Subcutaneous abdominal adipose tissue (tissue), 5 donors: ENCODE results near the gene HERPUD1.
"Not testable (repeated sequence)": the region's sequence is repeated elsewhere in the genome, so short reads cannot be mapped to it uniquely, and the experiment has no call there.

Experiments
- H3K27ac ChIP-seq: one replicate; pipeline ENCODE4 v1.7.0; 2013; ENCODE audit warnings: low read depth, mild to moderate bottlenecking, inconsistent platforms, low read length, moderate library complexity
- H3K27me3 ChIP-seq, 5 donors: one replicate each; pipeline ENCODE4 v1.7.0; 2013; ENCODE audit warnings: low read length in 5 of 5, inconsistent platforms in 1 of 5; ENCODE audit not compliant: control insufficient read depth in 5 of 5, insufficient read depth in 4 of 5
- H3K36me3 ChIP-seq, 5 donors: one replicate each; pipeline ENCODE4 v1.7.0; 2013; ENCODE audit warnings: low read length in 5 of 5; ENCODE audit not compliant: control insufficient read depth in 5 of 5, insufficient read depth in 5 of 5
- H3K4me1 ChIP-seq, 5 donors: one replicate each; pipeline ENCODE4 v1.7.0; 2013; ENCODE audit warnings: low read length in 5 of 5, mild to moderate bottlenecking in 3 of 5, moderate library complexity in 1 of 5; ENCODE audit not compliant: control insufficient read depth in 5 of 5, insufficient read depth in 5 of 5
- H3K4me3 ChIP-seq, 5 donors: one replicate each; pipeline ENCODE4 v1.7.0; 2013; ENCODE audit warnings: low read length in 5 of 5, low read depth in 1 of 5
- H3K9ac ChIP-seq, 5 donors: one replicate each; pipeline ENCODE4 v1.7.0; 2013; ENCODE audit warnings: low read length in 5 of 5, mild to moderate bottlenecking in 4 of 5, moderate library complexity in 3 of 5
- H3K9me3 ChIP-seq, 5 donors: one replicate each; pipeline ENCODE4 v1.7.0; 2013; ENCODE audit warnings: low read length in 5 of 5; ENCODE audit not compliant: control insufficient read depth in 5 of 5
- donor health status: healthy.
- donor health status: healthy.
- donor health status: healthy.
- donor health status: healthy.
- donor health status: healthy.

Gene HERPUD1

GRCh38 chr16:56986908-56987307 is 55.0 kb downstream of the HERPUD1 start:
- not testable (repeated sequence) for H3K36me3 ChIP-seq, H3K27me3 ChIP-seq, H3K9ac ChIP-seq, H3K4me3 ChIP-seq, H3K9me3 ChIP-seq
- Histone ChIP-seq H3K27ac (peak overlapping the region; percentile 75), H3K4me1 (peaks cover 6 to 70% (median 51%) of the 10 kb centered on the region in 5 donors)

- Histone ChIP-seq H3K9me3 (no peaks in the 10 kb centered on the region), H3K4me1 (peaks cover 6 to 74% (median 52%) of the 10 kb centered on the region in 5 donors), H3K27me3 (no peaks in the 10 kb centered on the region), H3K4me3 (no peak overlapping the region), H3K9ac (no peak overlapping the region), H3K36me3 (no peaks in the 10 kb centered on the region), H3K27ac (peak overlapping the region; percentile 90)
These were observed 55.8 kb downstream of the HERPUD1 start for GRCh38 chr16:56987692-56988091.

GRCh38 chr16:56988161-56988947 is 56.4 kb downstream of the HERPUD1 start:
- Histone ChIP-seq H3K36me3 (no peaks in the 10 kb centered on the region), H3K9me3 (no peaks in the 10 kb centered on the region), H3K27me3 (no peaks in the 10 kb centered on the region), H3K27ac (peak overlapping the region; percentile 90), H3K4me1 (peaks cover 6 to 75% (median 52%) of the 10 kb centered on the region in 5 donors), H3K9ac (peak overlapping the region; percentile 4 to 94 (median 85)), H3K4me3 (peak overlapping the region; percentile 71 to 92 (median 88))

GRCh38 chr16:56988948-56989945 is 57.3 kb downstream of the HERPUD1 start, which contains the start of gene NLRC5:
Gene NLRC5, plus strand, starts transcription at chr16:56989557. Its CDS starts 31,156 bp downstream, at chr16:57020713.
- Histone ChIP-seq H3K27ac (peak within 1 kb of the TSS; percentile 90), H3K36me3 (no peaks in the 10 kb centered on the region), H3K4me3 (peak within 1 kb of the TSS; percentile 71 to 92 (median 88)), H3K9ac (peak within 1 kb of the TSS; percentile 4 to 94 (median 85)), H3K27me3 (no peaks in the 10 kb centered on the region), H3K4me1 (peaks cover 6 to 71% (median 49%) of the 10 kb centered on the region in 5 donors), H3K9me3 (no peaks in the 10 kb centered on the region)

- H3K27ac ChIP-seq, result peak overlapping the region; percentile 90
- no peaks in the 10 kb centered on the region for H3K36me3 ChIP-seq
- peaks cover 6 to 72% (median 49%) of the 10 kb centered on the region in 5 donors for H3K4me1 ChIP-seq
- H3K4me3 ChIP-seq, result peak overlapping the region; percentile 46 to 92 (median 88)
- no peaks in the 10 kb centered on the region for H3K27me3 ChIP-seq
- no peaks in the 10 kb centered on the region for H3K9me3 ChIP-seq
- peak overlapping the region; percentile 0 to 94 (median 85) for H3K9ac ChIP-seq
These were observed 58.0 kb downstream of the HERPUD1 start for GRCh38 chr16:56989988-56990387.

- H3K36me3 ChIP-seq, result peaks cover 0 to 2% (median 0%) of the 10 kb centered on the region in 5 donors
- H3K27me3 ChIP-seq, result no peaks in the 10 kb centered on the region
- H3K9me3 ChIP-seq, result no peaks in the 10 kb centered on the region
- peak overlapping the region in 4 of 5 donors; percentile 83 to 94 (median 89) for H3K9ac ChIP-seq
- peak overlapping the region; percentile 90 for H3K27ac ChIP-seq
- H3K4me1 ChIP-seq, result peaks cover 3 to 72% (median 44%) of the 10 kb centered on the region in 5 donors
- peak overlapping the region in 4 of 5 donors; percentile 46 to 92 (median 80) for H3K4me3 ChIP-seq
These were observed 58.7 kb downstream of the HERPUD1 start for GRCh38 chr16:56990407-56991286.

GRCh38 chr16:56992431-56992830 is 60.5 kb downstream of the HERPUD1 start:
- not testable (repeated sequence) for H3K36me3 ChIP-seq, H3K4me3 ChIP-seq, H3K27ac ChIP-seq, H3K27me3 ChIP-seq, H3K9me3 ChIP-seq
- peaks cover 3 to 62% (median 32%) of the 10 kb centered on the region in 5 donors for H3K4me1 ChIP-seq
- H3K9ac ChIP-seq, result peak overlapping the region in 1 of 5 donors; percentile 20

GRCh38 chr16:56993204-56993603 is 61.3 kb downstream of the HERPUD1 start:
- H3K27ac ChIP-seq, result no peak overlapping the region
- peaks cover 3 to 63% (median 31%) of the 10 kb centered on the region in 5 donors for H3K4me1 ChIP-seq
- no peaks in the 10 kb centered on the region for H3K27me3 ChIP-seq
- H3K36me3 ChIP-seq, result peaks cover 0 to 3% (median 0%) of the 10 kb centered on the region in 5 donors
- H3K4me3 ChIP-seq, result no peak overlapping the region
- H3K9me3 ChIP-seq, result no peaks in the 10 kb centered on the region
- no peak overlapping the region for H3K9ac ChIP-seq

- H3K27ac ChIP-seq, result no peak overlapping the region
- peaks cover 0 to 3% (median 0%) of the 10 kb centered on the region in 5 donors for H3K36me3 ChIP-seq
- no peaks in the 10 kb centered on the region for H3K9me3 ChIP-seq
- H3K27me3 ChIP-seq, result no peaks in the 10 kb centered on the region
- no peak overlapping the region for H3K9ac ChIP-seq
- H3K4me3 ChIP-seq, result no peak overlapping the region
- H3K4me1 ChIP-seq, result peaks cover 0 to 64% (median 27%) of the 10 kb centered on the region in 5 donors
These were observed 62.4 kb downstream of the HERPUD1 start for GRCh38 chr16:56994311-56994710.
